SJCRH30 (cell line): ENCODE results near the gene NGFR. TPM values are rescaled to one million over a fixed set of nuclear protein-coding genes. Genes with fewer than 3 reads are reported as not detected.

Source experiments
- DNase-seq, 2 experiments: peaks; one replicate each; pipeline ENCODE4 v3.0.0-alpha.2; 2015 to 2020
- H3K27ac ChIP-seq: fragments of 250-450 bp; sonication (Bioruptor Pico); 2 replicates; pipeline ENCODE4 v1.5.1; 2020; ENCODE audit warnings: mild to moderate bottlenecking, moderate library complexity
- H3K27me3 ChIP-seq: fragments of 250-450 bp; sonication (Bioruptor Pico); 2 replicates; pipeline ENCODE4 v1.5.1; 2020; ENCODE audit warnings: mild to moderate bottlenecking, moderate library complexity
- H3K36me3 ChIP-seq: fragments of 250-450 bp; sonication (Bioruptor Pico); 2 replicates; pipeline ENCODE4 v1.5.1; 2020; ENCODE audit warnings: mild to moderate bottlenecking, moderate library complexity
- H3K4me1 ChIP-seq: fragments of 250-450 bp; sonication (Bioruptor Pico); 2 replicates; pipeline ENCODE4 v1.5.1; 2020; ENCODE audit warnings: mild to moderate bottlenecking, moderate library complexity
- H3K4me3 ChIP-seq: fragments of 250-450 bp; sonication (Bioruptor Pico); 2 replicates; pipeline ENCODE4 v1.5.1; 2020; ENCODE audit warnings: mild to moderate bottlenecking, moderate library complexity
- H3K9me3 ChIP-seq: fragments of 250-450 bp; sonication (Bioruptor Pico); replicated peaks from 2 replicates; pipeline ENCODE4 v1.5.1; 2020; ENCODE audit warnings: mild to moderate bottlenecking, moderate library complexity
- total RNA-seq: library from RNA; depleted of rRNA; stranded (reverse); fragments of >200 nt; shearing (Covaris generic); gene quantifications from 2 replicates; pipeline ENCODE4 v1.2.3, GENCODE V29; 2014

NGFR gene
- total RNA-seq, 1 experiment from 2014 or later = 105 TPM

DNA sequence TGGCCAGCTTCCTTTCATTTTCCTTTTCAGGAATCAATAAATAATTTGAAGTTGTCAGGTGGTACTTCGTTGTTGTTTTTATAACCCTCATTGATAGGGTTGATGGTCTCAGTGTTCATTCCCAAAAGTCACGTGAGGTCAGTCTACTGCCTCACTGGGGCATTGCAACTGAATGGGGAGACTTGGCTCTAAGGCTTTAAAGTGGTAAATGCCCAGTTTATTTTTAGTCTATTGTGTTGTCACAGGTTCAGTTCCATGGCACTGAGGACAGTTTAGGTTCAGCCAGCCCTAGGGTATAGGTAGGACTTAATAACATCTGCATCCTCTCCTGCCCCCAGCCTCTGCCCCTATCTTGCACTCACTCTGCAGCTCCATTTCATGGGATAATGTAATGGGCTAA lies 33.5 kb upstream of the NGFR start:
- Histone ChIP-seq H3K4me1 (peaks cover 8% of the 10 kb centered on the region), H3K36me3 (no peaks in the 10 kb centered on the region), H3K27me3 (peaks cover 6% of the 10 kb centered on the region; the same call in 1 of the 2 replicates)

DNA sequence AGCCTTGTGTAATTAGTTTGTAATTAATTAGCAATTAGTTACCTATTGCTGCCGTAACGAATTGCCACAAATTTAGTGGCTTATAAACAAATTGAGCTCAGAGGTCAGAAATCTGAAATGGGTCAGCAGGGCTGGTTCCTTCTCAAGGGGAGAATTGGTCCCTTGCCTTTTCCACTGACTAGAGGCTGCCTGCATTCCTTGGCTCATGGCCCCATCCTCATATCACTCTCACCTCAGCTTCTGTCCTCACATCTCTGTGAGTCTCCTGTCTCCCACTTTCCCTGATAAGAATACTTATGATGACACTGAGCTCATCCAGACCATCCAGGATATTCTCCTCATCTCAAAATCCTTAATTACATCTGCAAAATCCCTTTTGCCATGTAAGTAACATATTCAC lies 31.0 kb upstream of the NGFR start:
- Histone ChIP-seq H3K4me1 (peaks cover 10% of the 10 kb centered on the region; the same call in 1 of the 2 replicates), H3K9me3 (peaks cover 7% of the 10 kb centered on the region; the same call in 1 of the 2 replicates), H3K27me3 (peaks cover 6% of the 10 kb centered on the region), H3K4me3 (no peak overlapping the region), H3K27ac (no peak overlapping the region), H3K36me3 (no peaks in the 10 kb centered on the region)
- no peak for DNase-seq

More for the DNA sequence above, 33.5 kb upstream of the NGFR start:
- Histone ChIP-seq H3K9me3 (peaks cover 7% of the 10 kb centered on the region; the same call in 1 of the 2 replicates), H3K27ac (no peak overlapping the region), H3K4me3 (no peak overlapping the region)
- no peak for DNase-seq

DNA sequence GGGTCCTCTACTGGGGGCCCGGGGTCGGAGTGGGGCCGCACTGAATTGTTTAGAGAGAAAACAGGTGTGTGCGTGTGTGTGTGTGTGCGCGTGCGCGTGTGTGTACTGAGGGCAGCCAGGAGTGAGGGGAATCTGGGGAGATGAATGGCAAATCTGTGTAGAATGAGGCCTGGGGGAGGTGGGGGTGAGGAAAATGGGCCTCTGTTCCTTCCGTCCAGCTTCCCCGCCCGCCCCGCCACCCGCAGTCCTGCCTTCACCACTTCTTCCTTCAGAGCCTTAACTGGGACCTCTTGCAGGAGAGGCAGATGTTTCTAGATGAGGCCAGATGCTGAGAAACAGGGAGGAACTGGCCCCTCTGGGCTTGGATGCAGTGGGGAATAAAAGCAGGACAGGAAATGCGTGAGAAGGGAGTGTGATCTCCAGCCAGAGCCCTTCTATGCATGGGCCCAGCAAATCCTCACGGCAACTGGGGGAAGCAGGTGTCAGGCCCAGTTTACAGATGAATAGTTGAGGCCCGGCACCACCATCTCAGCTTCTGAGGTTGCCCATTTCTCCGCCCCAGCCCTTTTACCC lies 29.7 kb upstream of the NGFR start:
- Histone ChIP-seq H3K9me3 (peaks cover 7% of the 10 kb centered on the region; the same call in 1 of the 2 replicates), H3K27me3 (peaks cover 6% of the 10 kb centered on the region), H3K4me3 (no peak overlapping the region), H3K27ac (no peak overlapping the region), H3K4me1 (peaks cover 6% of the 10 kb centered on the region; the same call in 1 of the 2 replicates), H3K36me3 (no peaks in the 10 kb centered on the region)
- DNase-seq = no peak

GRCh38 chr17:49466436-49466835 lies 28.7 kb upstream of the NGFR start:
- no peak for DNase-seq
- H3K27me3 ChIP-seq = peaks cover 6% of the 10 kb centered on the region

DNA sequence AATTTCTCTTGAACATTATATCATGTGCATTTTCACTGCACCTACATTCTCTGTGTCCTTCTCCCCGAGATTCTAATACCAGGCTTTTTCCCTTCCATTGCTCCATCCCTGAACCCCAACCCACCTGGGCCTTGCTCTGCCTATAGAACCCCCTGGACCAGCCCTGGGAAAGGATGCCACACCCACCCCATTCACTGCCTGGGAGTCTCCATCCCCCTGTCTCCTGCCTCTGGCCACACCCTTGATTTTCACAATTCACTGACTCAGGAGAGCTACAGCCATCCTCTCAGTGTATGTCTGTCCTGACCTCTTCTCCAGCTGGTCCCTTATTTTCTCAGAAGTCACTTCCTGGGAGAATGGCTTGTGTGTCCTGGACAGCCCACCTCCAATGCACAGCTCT lies 27.9 kb upstream of the NGFR start:
- Histone ChIP-seq H3K9me3 (peaks cover 7% of the 10 kb centered on the region; the same call in 1 of the 2 replicates), H3K36me3 (no peaks in the 10 kb centered on the region), H3K27me3 (peaks cover 6% of the 10 kb centered on the region), H3K27ac (no peak overlapping the region), H3K4me3 (no peak overlapping the region), H3K4me1 (peaks cover 15% of the 10 kb centered on the region)
- no peak for DNase-seq

More at GRCh38 chr17:49466436-49466835, 28.7 kb upstream of the NGFR start:
- no peak overlapping the region for H3K27ac ChIP-seq
- H3K9me3 ChIP-seq = peaks cover 7% of the 10 kb centered on the region; the same call in 1 of the 2 replicates
- H3K36me3 ChIP-seq = no peaks in the 10 kb centered on the region
- H3K4me3 ChIP-seq = no peak overlapping the region
- H3K4me1 ChIP-seq = peaks cover 8% of the 10 kb centered on the region

DNA sequence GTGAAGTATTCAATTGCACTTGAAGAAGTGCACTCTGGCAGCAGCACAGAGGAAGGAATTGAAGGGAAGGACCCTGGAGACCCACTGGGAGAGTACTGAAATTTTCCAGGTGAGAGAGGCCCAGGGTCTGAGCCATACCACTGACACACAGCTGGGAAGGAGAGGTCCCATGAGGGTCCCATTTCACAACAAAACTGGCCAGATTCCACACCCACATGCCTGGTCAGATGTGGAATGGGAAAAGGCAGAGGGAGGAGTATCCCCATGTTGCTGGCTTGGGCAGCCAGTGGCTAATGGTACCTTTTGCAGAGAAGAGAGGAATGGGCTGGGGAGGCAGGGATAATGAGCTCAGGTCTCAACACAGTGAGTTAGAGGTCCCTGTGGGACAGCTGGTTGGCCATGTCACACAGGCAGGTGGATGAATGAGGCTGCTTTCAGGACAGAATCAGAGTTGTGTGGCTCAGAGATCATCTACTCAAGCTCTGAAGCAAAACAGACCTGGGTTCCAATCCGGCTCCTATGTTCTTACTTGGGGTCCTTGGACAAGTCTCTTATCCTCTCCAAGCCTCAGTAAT lies 26.2 kb upstream of the NGFR start:
- Histone ChIP-seq H3K36me3 (no peaks in the 10 kb centered on the region), H3K4me3 (no peak overlapping the region), H3K27me3 (peaks cover 6% of the 10 kb centered on the region), H3K4me1 (peaks cover 25% of the 10 kb centered on the region), H3K27ac (no peak overlapping the region), H3K9me3 (peaks cover 4% of the 10 kb centered on the region; the same call in 1 of the 2 replicates)
- peak; percentile 38 to 56 for DNase-seq

DNA sequence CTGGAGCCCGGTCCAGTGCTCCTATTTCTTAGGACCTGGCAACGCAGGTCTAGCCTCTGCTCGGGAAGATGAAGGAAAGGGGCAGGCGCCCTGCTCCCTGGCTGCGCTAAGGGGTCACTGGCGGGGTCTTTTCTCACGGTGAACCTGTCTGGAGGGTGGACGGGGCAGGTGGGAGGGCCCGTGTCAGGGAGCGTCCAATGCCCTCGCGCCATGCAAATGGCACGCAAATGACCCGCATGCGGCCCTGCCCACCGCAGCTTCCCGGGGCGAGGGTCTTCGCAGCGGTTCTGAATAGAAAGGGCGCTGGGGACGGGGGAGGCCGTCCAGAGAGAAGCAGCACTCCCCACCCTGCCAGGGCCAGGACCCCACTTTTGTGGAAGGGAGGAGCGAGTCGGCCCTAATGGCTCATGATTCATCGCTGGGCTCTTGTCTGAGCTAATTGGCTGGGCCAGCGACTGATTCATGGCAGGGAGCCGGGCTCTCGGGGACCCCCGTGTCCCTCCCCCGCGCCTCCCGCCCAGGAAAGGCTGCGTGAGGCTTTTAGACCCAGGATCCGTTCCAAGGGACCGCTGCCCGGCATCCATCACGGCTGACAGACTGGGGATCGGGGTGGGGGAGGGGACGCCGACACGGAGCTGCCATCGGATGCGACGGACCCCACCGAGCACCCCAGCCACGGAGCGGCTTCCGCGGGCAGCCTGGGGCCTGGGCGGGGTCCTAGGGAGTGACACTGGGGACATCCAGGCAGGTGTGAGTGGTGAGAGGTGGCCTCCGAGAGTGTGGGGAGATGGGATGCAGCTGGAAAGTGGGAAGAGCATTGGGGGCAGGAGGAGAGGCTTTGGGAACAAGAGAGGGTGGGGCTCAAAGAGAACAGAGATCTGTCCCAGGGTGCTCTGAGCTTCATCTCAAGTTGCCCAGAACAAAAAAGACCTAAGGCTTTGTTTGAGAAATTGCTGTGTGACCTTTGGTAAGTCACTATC lies 25.0 kb upstream of the NGFR start:
- Histone ChIP-seq H3K9me3 (no peaks in the 10 kb centered on the region; the same call in 1 of the 2 replicates), H3K4me3 (no peak overlapping the region), H3K27ac (no peak overlapping the region), H3K36me3 (no peaks in the 10 kb centered on the region), H3K4me1 (peaks cover 25% of the 10 kb centered on the region), H3K27me3 (peaks cover 6% of the 10 kb centered on the region)
- DNase-seq = no peak

DNA sequence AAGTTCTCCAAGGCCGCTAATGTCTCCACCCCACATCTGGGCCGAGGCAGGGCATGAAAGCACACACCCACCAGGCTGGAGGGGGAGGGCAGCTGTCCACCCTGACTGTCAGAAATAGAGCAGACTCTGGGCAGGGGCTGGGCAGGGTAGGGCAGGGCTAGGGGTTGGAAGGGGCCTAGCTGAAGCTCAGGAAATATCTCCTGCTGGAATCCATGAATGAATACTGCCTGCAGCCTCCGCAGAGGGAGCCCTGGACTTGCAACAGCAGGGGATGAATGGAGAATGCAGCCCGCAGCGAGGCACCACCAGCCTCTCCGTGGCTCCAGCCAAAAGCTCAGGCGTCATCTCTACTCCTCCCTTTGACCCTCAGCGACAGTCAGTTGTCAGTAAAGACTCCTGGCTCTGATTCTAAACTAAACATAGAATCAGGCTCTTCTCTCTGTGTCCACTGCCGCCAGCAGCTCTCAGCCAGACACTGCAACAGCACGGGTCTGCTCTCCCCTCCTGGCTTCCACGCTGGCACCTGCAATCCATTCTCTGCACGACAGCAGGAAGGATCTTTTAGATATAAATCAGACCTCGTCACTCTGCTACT lies 23.9 kb upstream of the NGFR start:
- peaks cover 25% of the 10 kb centered on the region for H3K4me1 ChIP-seq
- peak in 1 of 2 experiments; percentile 41 for DNase-seq
- no peak overlapping the region for H3K27ac ChIP-seq
- peaks cover 3% of the 10 kb centered on the region for H3K27me3 ChIP-seq
- H3K4me3 ChIP-seq = no peak overlapping the region
- H3K9me3 ChIP-seq = no peaks in the 10 kb centered on the region; the same call in 1 of the 2 replicates
- no peaks in the 10 kb centered on the region for H3K36me3 ChIP-seq

GRCh38 chr17:49471769-49472168 lies 23.3 kb upstream of the NGFR start:
- DNase-seq = no peak
- H3K27me3 ChIP-seq = no peaks in the 10 kb centered on the region; the same call in 1 of the 2 replicates
- H3K36me3 ChIP-seq = no peaks in the 10 kb centered on the region
- no peak overlapping the region for H3K27ac ChIP-seq
- H3K4me1 ChIP-seq = peaks cover 25% of the 10 kb centered on the region
- no peak overlapping the region for H3K4me3 ChIP-seq
- H3K9me3 ChIP-seq = no peaks in the 10 kb centered on the region; the same call in 1 of the 2 replicates

DNA sequence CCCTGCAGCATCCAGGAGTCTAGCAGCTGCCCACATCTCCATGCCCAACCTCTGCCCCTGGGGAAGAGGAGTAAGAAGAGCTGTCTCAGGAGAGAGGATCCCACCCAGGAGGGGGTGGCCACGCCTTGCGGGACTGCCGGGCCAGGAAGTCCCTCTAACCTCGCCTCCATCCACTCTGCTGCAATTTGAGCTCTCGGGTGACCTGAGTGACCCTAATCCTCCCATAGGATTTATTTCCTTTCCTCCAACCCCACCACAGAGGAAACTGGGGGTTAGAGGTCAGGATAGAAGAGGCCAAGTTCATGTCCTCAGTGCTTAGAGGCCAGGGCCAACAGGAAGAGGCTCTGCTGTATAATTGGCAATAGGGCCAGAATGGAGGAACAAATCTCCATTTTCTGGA lies 22.6 kb upstream of the NGFR start:
- H3K27ac ChIP-seq = no peak overlapping the region
- peak in 1 of 2 experiments; percentile 46 for DNase-seq
- no peak overlapping the region for H3K4me3 ChIP-seq
- H3K4me1 ChIP-seq = peaks cover 25% of the 10 kb centered on the region
- no peaks in the 10 kb centered on the region; the same call in 1 of the 2 replicates for H3K9me3 ChIP-seq
- no peaks in the 10 kb centered on the region for H3K36me3 ChIP-seq
- peaks cover 4% of the 10 kb centered on the region for H3K27me3 ChIP-seq

DNA sequence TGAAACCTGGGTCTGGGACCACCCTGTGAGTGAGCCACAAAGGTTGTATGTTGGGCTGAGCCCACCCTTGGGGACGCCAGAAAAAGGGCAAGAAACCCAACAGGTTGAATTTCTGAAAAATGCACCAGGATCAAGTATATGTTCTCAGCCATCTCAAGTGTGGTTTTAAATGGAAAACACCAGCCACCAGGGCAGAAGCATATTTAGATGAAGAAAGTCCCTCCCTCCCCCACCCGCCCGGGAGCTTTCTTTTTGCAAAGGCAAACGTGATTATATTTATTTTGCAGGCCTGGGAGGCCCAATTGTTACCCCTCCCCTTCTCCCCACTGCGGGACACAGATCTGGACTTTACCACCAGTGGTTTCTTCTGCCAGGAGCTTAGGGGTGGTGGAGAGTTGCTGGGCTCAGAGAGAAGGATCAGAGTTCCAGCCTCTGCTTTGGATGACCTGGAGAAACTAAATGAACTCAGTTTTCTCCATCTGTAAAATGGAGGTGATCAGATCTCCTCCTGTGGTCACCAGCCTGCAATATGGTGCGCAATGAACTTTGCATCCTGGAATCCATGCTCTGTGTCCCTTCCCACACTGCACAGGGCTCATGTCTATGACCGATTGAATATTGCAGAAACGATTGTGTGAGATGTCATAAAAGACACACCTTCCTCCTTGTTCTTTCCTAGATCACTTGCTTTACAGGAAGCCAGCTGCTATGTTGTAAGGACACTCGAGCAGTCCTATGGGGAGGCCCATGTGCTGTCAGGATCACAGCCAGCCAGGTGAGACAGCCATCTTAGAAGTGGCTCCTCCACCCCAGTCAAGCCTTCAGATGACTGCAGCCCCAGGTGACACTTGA lies 21.0 kb upstream of the NGFR start:
- no peak for DNase-seq
- Histone ChIP-seq H3K9me3 (no peaks in the 10 kb centered on the region; the same call in 1 of the 2 replicates), H3K4me1 (peaks cover 19% of the 10 kb centered on the region), H3K27me3 (peaks cover 5% of the 10 kb centered on the region; the same call in 1 of the 2 replicates), H3K27ac (no peak overlapping the region), H3K36me3 (no peaks in the 10 kb centered on the region), H3K4me3 (no peak overlapping the region)

DNA sequence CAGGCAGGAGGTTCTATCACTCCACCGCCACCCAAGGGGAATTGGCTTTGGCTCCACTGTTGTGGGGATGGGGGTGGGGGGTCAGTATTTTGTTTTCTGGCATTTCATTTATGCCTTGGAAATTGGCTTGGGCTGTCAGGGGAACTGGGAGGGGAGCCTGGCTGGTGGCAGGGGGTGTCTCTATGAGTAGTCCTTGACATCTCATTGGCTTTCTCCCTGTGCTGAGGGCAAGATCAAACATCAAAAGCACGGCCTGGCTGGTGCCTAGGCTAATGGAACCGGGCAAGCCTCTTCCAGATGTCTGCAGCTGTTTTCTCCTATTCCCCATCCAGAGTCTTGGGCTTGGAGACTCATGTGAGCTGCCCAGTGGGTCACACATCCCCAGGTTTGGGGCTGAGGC lies 17.4 kb upstream of the NGFR start:
- Histone ChIP-seq H3K4me1 (peaks cover 9% of the 10 kb centered on the region), H3K36me3 (no peaks in the 10 kb centered on the region), H3K27me3 (peaks cover 13% of the 10 kb centered on the region), H3K4me3 (no peak overlapping the region), H3K27ac (no peak overlapping the region), H3K9me3 (no peaks in the 10 kb centered on the region; the same call in 1 of the 2 replicates)
- no peak for DNase-seq

DNA sequence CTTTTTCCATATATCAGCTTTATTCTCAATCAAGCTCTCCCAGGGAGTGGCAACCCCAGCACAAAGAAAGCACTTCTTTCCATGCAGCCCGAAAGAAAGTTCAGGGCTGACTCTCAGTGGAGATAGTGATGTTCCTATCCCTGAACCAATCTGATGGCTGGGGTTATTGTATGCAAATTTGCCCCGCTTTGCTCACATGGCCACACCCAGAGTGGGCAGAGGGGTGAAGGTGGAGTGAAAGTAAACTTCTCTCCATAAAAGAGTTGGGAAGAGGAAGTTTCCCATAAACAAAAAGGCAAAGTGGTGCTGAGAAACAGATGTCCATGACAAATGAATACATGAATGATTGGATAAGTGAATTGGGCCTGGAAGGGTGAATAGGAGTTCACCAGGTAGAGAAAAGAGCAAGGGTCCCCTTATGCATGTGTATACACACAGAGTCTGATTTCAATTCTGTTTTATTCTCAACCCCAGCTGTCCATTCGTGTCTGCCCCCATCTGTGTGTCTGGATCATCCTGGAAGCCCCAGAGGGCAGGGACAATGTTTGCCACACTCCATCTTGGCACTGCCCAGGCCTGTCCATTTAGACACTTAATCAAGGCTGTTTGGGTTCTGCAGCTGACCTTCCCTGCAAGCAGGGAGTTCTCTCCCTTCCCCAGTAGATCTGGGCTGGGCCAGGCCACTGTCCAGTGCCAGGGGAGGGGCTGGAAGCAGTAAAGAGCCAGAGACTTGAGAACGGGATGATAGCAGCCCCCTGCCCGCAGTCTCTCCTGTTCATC lies 14.1 kb upstream of the NGFR start:
- DNase-seq = no peak
- peaks cover 13% of the 10 kb centered on the region for H3K27me3 ChIP-seq
- H3K27ac ChIP-seq = no peak overlapping the region

More for the DNA sequence above, 14.1 kb upstream of the NGFR start:
- Histone ChIP-seq H3K4me1 (peaks cover 9% of the 10 kb centered on the region; the same call in 1 of the 2 replicates), H3K36me3 (no peaks in the 10 kb centered on the region), H3K9me3 (no peaks in the 10 kb centered on the region), H3K4me3 (no peak overlapping the region)
